Activated naive CD4-positive, alpha-beta T cell treated with anti-CD3 and anti-CD28 coated beads, Interleukin-2, amount 50 U/mL, for 72 hours (primary cell): ENCODE results near the gene IL31RA. TPM values are rescaled to one million over a fixed set of nuclear protein-coding genes. Genes with fewer than 3 reads are reported as not detected.

Experiments used
- total RNA-seq, 2 donors: library from RNA; stranded (reverse); gene quantifications; one replicate each; pipeline ENCODE4 v1.2.3, GENCODE V29; 2022

The IL31RA gene
- total RNA-seq, 2 donors from 2014 or later = 0.89 TPM; not detected in 1

Other genes starting within 250 kb of the IL31RA start
- 10 to 100 TPM; 17.9 to 19.5 TPM for gene SLC38A9, start 139.0 kb upstream of the IL31RA start, total RNA-seq
- not detected for gene DDX4, start 113.3 kb upstream of the IL31RA start, total RNA-seq
- 10 to 100 TPM; 47.8 to 84.0 TPM for gene IL6ST, start 143.6 kb downstream of the IL31RA start, total RNA-seq